Activated CD4-positive, alpha-beta T cell treated with anti-CD3 and anti-CD28 coated beads, Interleukin-2, Interleukin-4, amounts not matched to agents 100 ng/mL and 50 ng/mL, durations not matched to agents 16 hours and 8 hours (primary cell): ENCODE data around the gene PFKM.

ENCODE experiments used
- DNase-seq: peaks from one replicate; pipeline ENCODE4 v3.0.0-alpha.2; 2020; ENCODE audit warnings: low spot score

Gene PFKM

DNA sequence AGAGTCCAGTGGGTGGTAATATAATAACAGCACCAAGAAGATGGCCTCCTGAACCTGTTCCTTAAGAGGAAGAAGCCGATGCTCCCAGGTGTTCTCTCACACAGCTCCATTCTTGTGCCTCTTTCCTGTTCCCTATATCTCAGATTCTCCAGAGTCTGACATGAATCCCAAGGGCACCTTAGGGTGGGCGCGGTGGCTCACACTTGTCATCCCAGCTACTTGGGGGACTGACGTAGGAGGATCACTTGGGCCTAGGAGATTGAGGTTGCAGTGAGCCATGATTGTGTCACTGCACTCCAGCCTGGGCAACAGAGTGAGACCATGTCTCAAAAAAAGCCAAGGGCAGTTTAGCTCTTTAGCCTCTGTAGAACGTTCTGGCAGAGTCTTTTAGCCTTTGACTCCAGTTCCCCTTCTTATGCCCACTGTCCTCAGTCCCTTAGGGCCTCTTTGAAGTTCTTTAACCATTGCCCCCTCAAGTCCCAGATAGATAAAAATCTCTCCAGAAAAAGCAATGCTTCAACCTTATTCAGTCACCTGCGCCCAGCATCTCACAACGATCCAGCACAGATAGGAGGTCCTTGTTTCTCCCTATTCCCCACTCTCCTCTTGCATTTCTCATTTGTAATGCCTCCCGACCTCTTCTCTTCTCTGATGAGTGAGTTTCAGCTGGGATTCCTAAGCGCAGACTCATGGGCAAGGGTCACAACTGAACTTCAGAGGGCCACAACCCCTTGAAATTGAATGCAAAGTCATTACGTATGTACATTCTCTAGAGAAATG is 68.9 kb downstream of the PFKM start:
- DNase-seq = no peak

DNA sequence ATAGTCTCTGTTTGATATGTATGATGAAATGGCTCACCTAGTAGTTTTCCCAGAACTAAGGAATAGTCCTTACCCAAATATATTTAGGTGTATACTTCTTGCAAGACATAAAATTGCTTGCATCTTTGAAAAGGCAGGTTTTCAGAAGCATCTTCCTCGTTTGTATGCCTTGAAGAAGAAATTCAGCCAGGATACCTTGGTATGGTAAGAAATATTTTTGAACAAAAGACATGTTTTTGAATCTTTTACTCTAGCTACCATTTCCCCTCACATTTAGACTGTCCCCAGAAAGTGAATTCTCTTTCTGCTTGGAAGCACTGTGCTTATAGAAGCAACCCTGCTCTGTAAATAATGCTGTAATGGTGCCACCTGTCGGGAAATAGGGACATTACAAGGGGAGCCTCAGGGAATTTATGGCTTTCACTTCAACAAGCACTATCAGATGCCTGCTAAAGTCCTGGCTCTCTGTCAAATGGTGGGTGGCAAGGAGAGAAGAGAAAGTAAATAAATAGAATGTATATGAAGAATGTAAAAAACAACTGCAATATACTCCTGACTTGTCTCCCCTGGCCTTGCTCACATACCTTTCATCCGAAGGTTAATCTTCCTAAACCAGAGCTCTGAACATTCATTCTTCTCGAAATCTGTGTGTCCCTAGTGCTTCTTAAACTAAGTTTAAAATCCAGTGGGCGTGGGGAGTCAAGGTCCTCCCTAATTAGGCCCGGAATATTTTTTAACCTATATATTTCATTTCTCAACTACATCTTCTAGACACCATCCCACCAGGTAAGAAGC is 70.4 kb downstream of the PFKM start:
- peak; percentile 76 for DNase-seq

DNA sequence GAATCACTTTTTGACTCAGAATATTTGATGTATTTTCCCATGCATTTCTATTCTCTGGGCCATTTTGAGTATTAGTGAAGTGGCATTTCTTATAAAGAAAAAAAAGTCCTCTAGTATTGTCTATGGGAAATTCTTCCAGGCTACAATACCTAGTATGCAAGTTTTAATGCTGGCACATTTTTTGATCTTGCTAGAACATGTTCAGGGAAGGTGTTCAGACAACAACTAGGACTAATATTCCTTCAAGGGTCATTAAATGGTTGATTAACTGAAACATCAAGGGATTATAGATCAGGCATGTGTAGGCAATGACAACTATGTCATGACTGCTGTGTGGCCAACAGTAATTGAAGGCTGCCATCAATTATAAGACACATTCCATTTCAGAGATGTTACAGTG is 71.9 kb downstream of the PFKM start:
- no peak for DNase-seq

DNA sequence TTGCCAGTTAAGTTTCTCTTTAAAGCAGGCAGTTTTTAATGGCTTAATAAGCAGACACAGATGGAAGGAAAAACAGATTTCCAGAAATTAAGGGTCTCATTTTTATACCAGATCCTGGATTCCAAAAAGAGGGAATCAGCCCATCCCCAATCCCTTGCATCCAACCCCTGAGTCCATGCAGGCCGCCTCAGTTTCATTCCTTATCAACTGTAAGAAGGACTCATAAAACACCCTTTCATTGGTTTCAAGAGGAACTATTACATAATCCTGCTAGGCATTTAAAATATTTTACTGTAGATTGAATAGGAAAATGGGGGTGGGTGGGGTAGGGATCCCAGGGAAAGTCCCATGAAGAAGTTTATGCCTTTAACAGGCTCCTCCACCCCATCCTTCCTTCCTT is 73.7 kb downstream of the PFKM start:
- DNase-seq = no peak

DNA sequence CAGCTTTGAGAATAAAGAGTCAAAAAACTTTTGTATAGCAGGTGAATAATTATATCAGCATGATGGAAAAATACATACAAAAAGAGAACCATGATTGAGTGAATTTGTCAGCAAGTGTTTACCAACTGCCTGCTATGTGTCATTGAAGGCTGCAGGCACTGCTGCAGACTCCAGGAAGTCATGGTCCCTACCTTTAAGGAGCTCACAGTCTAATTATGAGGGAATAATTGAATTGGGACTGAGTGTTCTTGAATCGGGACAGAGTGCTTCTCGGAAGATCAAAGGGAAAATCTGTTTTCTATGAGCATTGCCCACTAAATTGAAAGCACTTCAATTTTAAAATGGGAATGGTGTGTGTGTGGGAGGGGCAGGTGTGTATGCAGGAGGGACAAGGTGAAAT is 74.5 kb downstream of the PFKM start:
- DNase-seq = no peak

DNA sequence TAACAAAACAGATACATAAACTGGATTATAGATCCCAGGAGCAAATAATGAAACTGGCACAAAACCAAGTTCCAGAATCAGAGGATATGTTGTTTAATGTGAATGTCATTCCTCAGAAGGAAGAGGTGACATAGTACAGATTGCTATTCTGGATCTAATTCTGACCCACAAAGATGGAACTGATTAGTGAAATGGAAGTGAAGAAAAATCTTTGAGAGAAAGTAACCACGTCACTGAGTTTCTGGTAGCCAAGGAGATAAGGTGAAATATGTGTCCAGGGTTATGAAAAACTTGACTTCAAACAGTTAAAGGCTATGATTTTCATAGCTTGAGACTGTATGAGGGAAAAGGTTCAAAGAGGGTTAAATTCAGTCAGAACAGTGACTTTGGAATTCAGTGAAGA is 75.6 kb downstream of the PFKM start:
- no peak for DNase-seq
